ENCODE measurements around the gene CCNY. TPM values are rescaled to one million over a fixed set of nuclear protein-coding genes. Genes with fewer than 3 reads are reported as not detected.
A peak's percentile ranks its signal among the peaks of the same experiment; 100 is the strongest.

The CCNY gene
- total and polyA plus RNA-seq, 2 of the 13 experiments (the other 11 are each of a cell fraction or from before 2014, with no cell fraction given) = 48.2 to 54.7 TPM

DNA sequence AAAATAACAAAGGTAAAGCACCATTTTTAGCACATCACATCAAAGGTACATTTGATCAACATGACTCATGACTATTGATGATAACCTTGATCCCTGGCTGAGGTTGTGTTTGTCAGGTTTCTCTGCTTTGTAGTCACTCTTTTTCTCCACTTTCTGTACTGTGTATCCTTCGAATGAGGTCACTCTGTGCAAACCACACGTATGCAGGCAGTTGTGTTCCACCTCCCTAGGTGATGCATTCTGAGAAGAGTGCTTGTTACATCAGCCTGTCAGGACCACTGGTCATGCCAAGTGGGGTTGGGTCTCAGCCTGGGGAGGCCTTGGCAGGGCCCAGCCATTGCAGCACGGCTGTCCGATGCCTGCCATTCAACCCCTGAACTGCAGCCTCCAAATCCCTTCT, 206.0 kb downstream of the CCNY start (continued):
- TF ChIP-seq HOXA3 (CRISPR knock-in tag; IDR thresholded peaks at IDR 0.05) = no peak
- no peak for TF ChIP-seq ZNF616 (CRISPR knock-in tag; IDR thresholded peaks at IDR 0.05; ENCODE audit: low read depth)
- TF ChIP-seq, protein P1, sequence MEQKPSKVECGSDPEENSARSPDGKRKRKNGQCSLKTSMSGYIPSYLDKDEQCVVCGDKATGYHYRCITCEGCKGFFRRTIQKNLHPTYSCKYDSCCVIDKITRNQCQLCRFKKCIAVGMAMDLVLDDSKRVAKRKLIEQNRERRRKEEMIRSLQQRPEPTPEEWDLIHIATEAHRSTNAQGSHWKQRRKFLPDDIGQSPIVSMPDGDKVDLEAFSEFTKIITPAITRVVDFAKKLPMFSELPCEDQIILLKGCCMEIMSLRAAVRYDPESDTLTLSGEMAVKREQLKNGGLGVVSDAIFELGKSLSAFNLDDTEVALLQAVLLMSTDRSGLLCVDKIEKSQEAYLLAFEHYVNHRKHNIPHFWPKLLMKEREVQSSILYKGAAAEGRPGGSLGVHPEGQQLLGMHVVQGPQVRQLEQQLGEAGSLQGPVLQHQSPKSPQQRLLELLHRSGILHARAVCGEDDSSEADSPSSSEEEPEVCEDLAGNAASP (CRISPR knock-in tag; IDR thresholded peaks at IDR 0.05; ENCODE audit: borderline replicate concordance) = peak; percentile 36; the same call in 1 of the 2 replicates
- TF ChIP-seq JUN (CRISPR knock-in tag; IDR thresholded peaks at IDR 0.05) = 0 out of 2 replicates have a peak, but pooled peaks have one; percentile 65
- TF ChIP-seq TGIF2 (CRISPR knock-in tag; IDR thresholded peaks at IDR 0.05) = no peak
- no peak for TF ChIP-seq ZNF841 (CRISPR knock-in tag; IDR thresholded peaks at IDR 0.05; ENCODE audit: borderline replicate concordance)
- no peak for TF ChIP-seq ZNF230 (CRISPR knock-in tag; IDR thresholded peaks at IDR 0.05)
- no peak for TF ChIP-seq ZNF776 (CRISPR knock-in tag; IDR thresholded peaks at IDR 0.05)
- TF ChIP-seq NR2C2 (CRISPR knock-in tag; IDR thresholded peaks at IDR 0.05; ENCODE audit: borderline replicate concordance) = no peak
- TF ChIP-seq IRX3 (CRISPR knock-in tag; IDR thresholded peaks at IDR 0.05; ENCODE audit: borderline replicate concordance, low read depth) = no peak
- TF ChIP-seq HDAC6 (IDR thresholded peaks at IDR 0.05; ENCODE audit: low read depth, low read length) = no peak
- no peak for TF ChIP-seq KLF12 (CRISPR knock-in tag; IDR thresholded peaks at IDR 0.05; ENCODE audit: borderline replicate concordance)
- no peak for TF ChIP-seq THAP11 (CRISPR knock-in tag; IDR thresholded peaks at IDR 0.05)
- TF ChIP-seq MAX (IDR thresholded peaks at IDR 0.05) = no peak
- TF ChIP-seq ZNF83 (CRISPR knock-in tag; IDR thresholded peaks at IDR 0.05; ENCODE audit: borderline replicate concordance) = no peak
- peak; percentile 58 for TF ChIP-seq MED1 (CRISPR knock-in tag; IDR thresholded peaks at IDR 0.05)
- TF ChIP-seq FLYWCH1 (CRISPR knock-in tag; IDR thresholded peaks at IDR 0.05) = no peak
- no peak for TF ChIP-seq FOSL1 (CRISPR knock-in tag; IDR thresholded peaks at IDR 0.05; ENCODE audit: borderline replicate concordance)
- no peak for TF ChIP-seq ZNF510 (CRISPR knock-in tag; IDR thresholded peaks at IDR 0.05; ENCODE audit: low read depth)
- TF ChIP-seq KMT2A (CRISPR knock-in tag; IDR thresholded peaks at IDR 0.05) = no peak
- TF ChIP-seq CEBPG (CRISPR knock-in tag; IDR thresholded peaks at IDR 0.05) = no peak
- TF ChIP-seq, protein P2, sequence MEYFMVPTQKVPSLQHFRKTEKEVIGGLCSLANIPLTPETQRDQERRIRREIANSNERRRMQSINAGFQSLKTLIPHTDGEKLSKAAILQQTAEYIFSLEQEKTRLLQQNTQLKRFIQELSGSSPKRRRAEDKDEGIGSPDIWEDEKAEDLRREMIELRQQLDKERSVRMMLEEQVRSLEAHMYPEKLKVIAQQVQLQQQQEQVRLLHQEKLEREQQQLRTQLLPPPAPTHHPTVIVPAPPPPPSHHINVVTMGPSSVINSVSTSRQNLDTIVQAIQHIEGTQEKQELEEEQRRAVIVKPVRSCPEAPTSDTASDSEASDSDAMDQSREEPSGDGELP (IDR thresholded peaks at IDR 0.05; ENCODE audit: borderline replicate concordance, low read depth) = no peak
- no peak for TF ChIP-seq JARID2 (CRISPR knock-in tag; IDR thresholded peaks at IDR 0.05; ENCODE audit: insufficient replicate concordance)
- TF ChIP-seq SOX13 (IDR thresholded peaks at IDR 0.05) = no peak
- peak in 1 of 2 experiments; percentile 57; a peak in 1 of 4 replicates for TF ChIP-seq SOX13 (CRISPR knock-in tag; conservative IDR thresholded peaks at IDR 0.05 in 1 of 2, IDR thresholded peaks at IDR 0.05 in 1 of 2)
- TF ChIP-seq PTBP1 (IDR thresholded peaks at IDR 0.05; ENCODE audit: low read depth, low read length, poor library complexity, severe bottlenecking) = no peak
- no peak for TF ChIP-seq MAFF (IDR thresholded peaks at IDR 0.05; ENCODE audit: low read depth, low read length)
- no peak for TF ChIP-seq ARNT2 (CRISPR knock-in tag; IDR thresholded peaks at IDR 0.05; ENCODE audit: low read depth)
- no peak for TF ChIP-seq CHD4 (IDR thresholded peaks at IDR 0.05; ENCODE audit: borderline replicate concordance, low read length)
- TF ChIP-seq, protein P3, sequence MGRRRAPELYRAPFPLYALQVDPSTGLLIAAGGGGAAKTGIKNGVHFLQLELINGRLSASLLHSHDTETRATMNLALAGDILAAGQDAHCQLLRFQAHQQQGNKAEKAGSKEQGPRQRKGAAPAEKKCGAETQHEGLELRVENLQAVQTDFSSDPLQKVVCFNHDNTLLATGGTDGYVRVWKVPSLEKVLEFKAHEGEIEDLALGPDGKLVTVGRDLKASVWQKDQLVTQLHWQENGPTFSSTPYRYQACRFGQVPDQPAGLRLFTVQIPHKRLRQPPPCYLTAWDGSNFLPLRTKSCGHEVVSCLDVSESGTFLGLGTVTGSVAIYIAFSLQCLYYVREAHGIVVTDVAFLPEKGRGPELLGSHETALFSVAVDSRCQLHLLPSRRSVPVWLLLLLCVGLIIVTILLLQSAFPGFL (CRISPR knock-in tag; IDR thresholded peaks at IDR 0.05) = no peak
- no peak for TF ChIP-seq ZNF775 (CRISPR knock-in tag; IDR thresholded peaks at IDR 0.05; ENCODE audit: borderline replicate concordance)

All from HepG2 (cell line).